ENCODE results near the gene B3GNT7.

DNA sequence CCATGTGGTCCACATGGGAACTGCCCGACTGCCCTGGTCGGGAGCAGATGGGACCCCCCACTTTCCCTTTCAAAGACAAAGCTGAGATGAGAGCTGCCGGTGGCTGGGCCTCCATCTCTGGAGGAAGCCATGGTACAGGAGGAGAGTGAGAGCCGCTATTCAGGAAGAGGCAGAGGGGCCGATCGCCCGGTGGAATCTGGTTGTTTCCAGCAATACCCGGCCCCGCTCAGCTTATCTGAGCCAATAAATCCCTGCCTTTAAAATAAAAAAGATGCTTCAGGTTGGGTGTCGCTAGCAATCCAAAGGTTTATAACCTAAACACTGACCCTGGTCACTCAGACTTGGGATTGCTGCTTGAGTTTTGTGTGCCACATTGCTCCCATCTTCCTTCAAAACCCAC, 15.2 kb upstream of the B3GNT7 start:
- TF ChIP-seq CTCF (IDR thresholded peaks at IDR 0.05 in 8 of 11, conservative IDR thresholded peaks at IDR 0.05 in 3 of 11) = no peak
- no peak for TF ChIP-seq POLR2AphosphoS5 (IDR thresholded peaks at IDR 0.05)

Data from spleen (tissue), 7 donors.